Aorta (tissue), 5 donors: Measurements from ENCODE around the gene PDE6C. TPM values are rescaled to one million over a fixed set of nuclear protein-coding genes. Genes with fewer than 3 reads are reported as not detected.

Experiments used
- ATAC-seq: fragments of 200-7000 bp; cut with Tn5 transposase; one replicate; pipeline ENCODE4 v1.9.1; 2022; ENCODE audit warnings: moderate library complexity; ENCODE audit not compliant: low FRiP score
- DNase-seq, 2 donors: peaks; one replicate each; pipeline ENCODE4 v3.0.0-alpha.2; 2020
- H3K27ac ChIP-seq, 2 donors: one replicate each; pipeline ENCODE4 v1.5.1; 2013; ENCODE audit warnings: low read length in 2 of 2, mild to moderate bottlenecking in 2 of 2, moderate library complexity in 2 of 2, control low read depth in 1 of 2, inconsistent platforms in 1 of 2, low read depth in 1 of 2
- H3K27me3 ChIP-seq, 2 donors: one replicate each; pipeline ENCODE4 v1.6.1; 2013; ENCODE audit warnings: control low read depth in 1 of 2, low read length in 1 of 2, mild to moderate bottlenecking in 1 of 2, moderate library complexity in 1 of 2; ENCODE audit not compliant: insufficient read depth in 2 of 2, control insufficient read depth in 1 of 2
- H3K36me3 ChIP-seq, 2 donors: one replicate each; pipeline ENCODE4 v1.6.1; 2013; ENCODE audit warnings: control low read depth in 1 of 2, low read length in 1 of 2, mild to moderate bottlenecking in 1 of 2; ENCODE audit not compliant: insufficient read depth in 2 of 2, control insufficient read depth in 1 of 2
- H3K4me1 ChIP-seq, 2 donors: one replicate each; pipeline ENCODE4 v1.6.1; 2013; ENCODE audit warnings: low read length in 2 of 2, control low read depth in 1 of 2, mild to moderate bottlenecking in 1 of 2, moderate library complexity in 1 of 2; ENCODE audit not compliant: insufficient read depth in 2 of 2, control insufficient read depth in 1 of 2
- H3K4me3 ChIP-seq, 2 donors: one replicate each; pipeline ENCODE4 v1.5.1; 2013; ENCODE audit warnings: low read length in 2 of 2, control low read depth in 1 of 2, mild to moderate bottlenecking in 1 of 2
- H3K9me3 ChIP-seq: one replicate; pipeline ENCODE4 v1.6.1; 2013; ENCODE audit warnings: mild to moderate bottlenecking, low read length; ENCODE audit not compliant: control insufficient read depth
- WGBS, 2 donors: extraction: QIAGEN DNeasy Blood & Tissue Kit; methylation state at CpG; one replicate each; pipeline ENCODE4 v1.1.7; 2013; 5-methylcytosine and 5-hydroxymethylcytosine counted together
- intact Hi-C, 2 donors: fragments of 100-400 bp; cut with DNase I; formaldehyde crosslinking; loops; one replicate each; pipeline versions ENCODE4 v1.14.2 to v1.15.0; 2022
- polyA plus RNA-seq, 2 donors: library from polyadenylated mRNA; stranded (reverse); fragments of 200-250 nt; gene quantifications; one replicate each; pipeline ENCODE4 v1.2.3, GENCODE V29; 2013
- total RNA-seq, 2 donors: library from RNA; stranded (reverse); fragmentation: NEBNext Ultra II Directional; extraction: Animal tissue kit (Norgen Biotek cat#: 25700); gene quantifications; one replicate each; pipeline ENCODE4 v1.2.1, GENCODE V29; 2021
- donor health status: healthy with polysubstance abuse.
- donor health status: Bipolar disorder and iron deficiency.
- donor health status: DM: no; HTN: no; CAD: no.
- donor health status: DM: no; HTN: no; CAD: no.
- donor health status: DM: yes; HTN: yes; CAD: no.

The PDE6C gene
- total and polyA plus RNA-seq, 4 donors, result not detected

DNA sequence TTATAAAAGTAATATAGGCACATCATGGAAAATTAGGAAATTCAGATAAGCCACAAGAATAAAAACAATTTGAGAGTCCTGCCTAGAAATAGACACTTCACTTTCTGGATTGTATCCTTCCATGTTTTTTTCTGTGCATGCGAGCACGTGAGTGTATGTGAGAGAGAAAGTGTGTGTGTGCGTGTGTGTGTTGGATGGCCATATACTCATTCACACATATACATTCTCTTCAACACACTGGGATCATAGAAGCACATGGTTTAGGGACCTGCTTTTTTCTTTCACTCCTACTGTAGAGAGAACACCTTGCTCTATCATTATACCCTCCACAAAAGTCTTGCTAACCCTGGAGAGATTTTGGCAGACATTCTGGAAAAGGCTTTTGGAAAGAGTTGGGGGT, 38.4 kb upstream of the PDE6C start:
- intact Hi-C loops, result no loop called here
- Histone ChIP-seq H3K4me1 (no peaks in the 10 kb centered on the region), H3K4me3 (no peak overlapping the region), H3K9me3 (no peaks in the 10 kb centered on the region), H3K36me3 (no peaks in the 10 kb centered on the region), H3K27me3 (peaks cover 0 to 1% of the 10 kb centered on the region in 2 donors), H3K27ac (no peak overlapping the region)
- 54 to 67% methylated on average over 3 of the region's 3 CpGs for WGBS, 2 donors
- DNase-seq (no peak), ATAC-seq (no peak)

DNA sequence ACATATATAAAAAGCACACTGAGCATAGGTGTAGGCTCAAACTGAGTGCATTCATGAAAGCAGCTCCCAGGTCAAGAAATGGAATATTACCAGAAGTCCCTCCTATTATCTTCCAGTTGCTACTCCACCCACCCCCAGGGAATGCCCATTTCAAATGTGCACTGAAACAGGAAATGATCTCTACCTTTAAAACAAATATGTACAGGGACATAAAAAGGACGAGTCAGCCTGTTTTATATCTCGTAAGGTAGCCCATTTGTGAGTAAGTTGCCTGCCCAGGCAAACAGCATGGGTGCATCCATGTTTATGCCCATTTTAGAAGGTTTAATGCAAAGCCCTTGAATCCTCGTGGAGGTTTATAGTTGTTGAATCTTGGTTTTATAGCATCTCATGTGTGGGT, 35.4 kb upstream of the PDE6C start:
- 82% methylated on average over 3 of the region's 3 CpGs for WGBS, 2 donors
- intact Hi-C loops, result no loop called here
- DNase-seq, result no peak

DNA sequence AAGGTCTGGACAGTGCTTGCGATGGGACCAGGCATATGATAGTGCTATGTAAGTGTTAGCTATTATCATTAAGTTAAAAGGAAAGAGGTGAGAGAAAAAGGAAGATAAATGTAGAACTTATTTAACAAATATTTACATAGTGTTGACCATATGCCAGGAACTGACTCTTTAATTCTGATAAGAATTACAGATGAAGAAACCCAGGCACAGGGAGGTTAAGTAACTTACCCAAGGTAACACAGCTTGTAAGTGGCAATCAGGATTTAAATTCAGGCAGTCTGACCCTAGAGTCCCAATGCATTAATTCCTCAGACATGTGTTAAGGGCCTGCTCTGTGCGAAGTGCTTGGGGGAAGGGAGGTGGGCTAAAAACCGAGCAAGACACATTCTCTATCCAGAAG, 34.8 kb upstream of the PDE6C start:
- no peak for ATAC-seq
- no peaks in the 10 kb centered on the region for H3K36me3 ChIP-seq
- H3K27me3 ChIP-seq, result peaks cover 0 to 1% of the 10 kb centered on the region in 2 donors
- WGBS, 2 donors, result 93 to 98% methylated on average over 3 of the region's 3 CpGs
- no peak overlapping the region for H3K27ac ChIP-seq
- no peaks in the 10 kb centered on the region for H3K4me1 ChIP-seq
- H3K9me3 ChIP-seq, result peaks cover 2% of the 10 kb centered on the region
- DNase-seq, result no peak
- H3K4me3 ChIP-seq, result no peak overlapping the region
- intact Hi-C loops, result no loop called here

More for the DNA sequence above, 35.4 kb upstream of the PDE6C start:
- Histone ChIP-seq H3K27me3 (peaks cover 0 to 1% of the 10 kb centered on the region in 2 donors), H3K27ac (no peak overlapping the region), H3K4me3 (no peak overlapping the region), H3K4me1 (no peaks in the 10 kb centered on the region), H3K36me3 (no peaks in the 10 kb centered on the region), H3K9me3 (peaks cover 2% of the 10 kb centered on the region)
- no peak for ATAC-seq

DNA sequence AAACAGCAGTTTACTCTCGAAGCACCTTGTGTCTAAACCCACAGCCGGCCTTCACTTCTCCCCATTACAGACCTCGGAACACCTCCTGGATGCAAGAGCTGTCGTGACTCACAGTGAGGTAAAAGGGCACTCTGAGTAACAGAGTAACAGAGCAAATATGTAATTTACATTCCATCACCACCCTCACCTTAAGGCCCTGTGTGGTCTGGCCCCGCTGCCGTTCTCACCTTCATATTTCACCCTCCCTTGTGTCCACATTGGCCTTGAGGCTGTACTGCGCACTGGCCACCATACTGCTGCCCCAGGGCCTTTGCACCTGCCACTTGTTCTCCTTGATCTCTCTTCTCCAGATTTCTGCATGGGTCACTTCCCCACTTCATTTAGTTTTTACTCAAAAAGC, 33.2 kb upstream of the PDE6C start:
- 94 to 95% methylated on average over 7 of the region's 7 CpGs for WGBS, 2 donors
- Histone ChIP-seq H3K27me3 (peaks cover 0 to 1% of the 10 kb centered on the region in 2 donors), H3K9me3 (peaks cover 2% of the 10 kb centered on the region)

DNA sequence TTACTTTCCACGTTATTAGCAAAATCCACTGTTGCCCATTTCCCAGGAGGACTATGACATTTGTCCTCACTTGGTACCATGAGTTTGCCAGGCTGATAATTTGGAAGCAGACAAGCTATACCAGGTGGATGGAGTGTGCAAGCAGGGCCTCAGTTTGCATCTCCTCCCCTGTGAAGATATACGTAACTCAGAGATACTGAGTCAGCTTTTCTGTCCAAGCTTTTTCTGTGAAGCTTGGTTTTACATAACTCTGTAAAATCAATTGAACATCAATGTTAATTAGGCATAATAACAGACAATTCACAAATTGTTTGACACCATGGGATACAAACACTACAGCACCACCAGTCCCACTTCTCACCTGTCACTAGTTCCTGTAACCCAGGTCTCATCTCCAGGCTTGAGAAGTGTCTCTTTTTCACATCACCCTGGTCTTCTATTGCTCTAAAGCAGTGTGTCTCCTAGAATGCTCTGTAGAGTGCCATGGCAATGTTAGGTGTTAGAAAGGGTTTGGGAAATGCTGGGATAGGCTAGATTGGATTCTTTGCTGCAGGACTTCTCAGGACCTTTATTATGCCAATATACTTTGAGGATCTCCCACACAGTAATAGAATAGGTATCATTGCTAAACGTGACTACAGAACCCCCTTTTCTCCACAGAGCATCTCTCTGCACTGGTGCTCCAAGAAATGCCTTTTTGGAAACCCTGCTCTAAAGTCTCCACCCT, 32.2 kb upstream of the PDE6C start:
- Histone ChIP-seq H3K36me3 (no peaks in the 10 kb centered on the region), H3K27me3 (peaks cover 0 to 1% of the 10 kb centered on the region in 2 donors), H3K9me3 (peaks cover 2% of the 10 kb centered on the region), H3K4me1 (no peaks in the 10 kb centered on the region), H3K4me3 (no peak overlapping the region), H3K27ac (no peak overlapping the region)
- ATAC-seq (no peak), DNase-seq (no peak)
- WGBS, 2 donors, result 85 to 87% methylated on average over 3 of the region's 3 CpGs
- intact Hi-C loops, result no loop called here

More for the DNA sequence above, 33.2 kb upstream of the PDE6C start:
- Histone ChIP-seq H3K27ac (no peak overlapping the region), H3K36me3 (no peaks in the 10 kb centered on the region), H3K4me1 (no peaks in the 10 kb centered on the region), H3K4me3 (no peak overlapping the region)
- intact Hi-C loops, result no loop called here
- DNase-seq (no peak), ATAC-seq (no peak)

DNA sequence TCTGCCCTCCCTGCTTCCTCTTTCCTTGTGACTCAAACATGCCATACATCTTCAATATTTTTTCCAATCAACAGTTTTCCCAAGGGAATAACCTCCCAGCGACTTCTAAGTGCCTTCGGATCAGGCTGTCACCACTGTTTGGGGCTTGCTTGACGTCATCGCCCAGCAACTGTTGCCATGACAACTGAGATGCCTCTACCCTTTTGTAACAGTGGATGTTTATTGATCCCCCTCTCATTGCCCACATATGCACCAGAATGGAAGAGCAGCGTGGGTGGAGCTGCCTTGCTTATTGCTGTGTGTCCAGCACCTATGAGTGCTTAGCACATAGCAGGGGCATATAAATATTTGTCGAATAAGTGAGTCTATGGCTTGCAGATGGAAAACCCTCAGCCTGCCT, 31.5 kb upstream of the PDE6C start:
- Histone ChIP-seq H3K27ac (no peak overlapping the region), H3K4me1 (no peaks in the 10 kb centered on the region), H3K36me3 (no peaks in the 10 kb centered on the region), H3K27me3 (peaks cover 0 to 1% of the 10 kb centered on the region in 2 donors), H3K9me3 (peaks cover 2% of the 10 kb centered on the region), H3K4me3 (no peak overlapping the region)
- ATAC-seq, result no peak
- intact Hi-C loops, result no loop called here
- WGBS, 2 donors, result 35 to 39% methylated on average over 6 of the region's 6 CpGs
- DNase-seq, result no peak

DNA sequence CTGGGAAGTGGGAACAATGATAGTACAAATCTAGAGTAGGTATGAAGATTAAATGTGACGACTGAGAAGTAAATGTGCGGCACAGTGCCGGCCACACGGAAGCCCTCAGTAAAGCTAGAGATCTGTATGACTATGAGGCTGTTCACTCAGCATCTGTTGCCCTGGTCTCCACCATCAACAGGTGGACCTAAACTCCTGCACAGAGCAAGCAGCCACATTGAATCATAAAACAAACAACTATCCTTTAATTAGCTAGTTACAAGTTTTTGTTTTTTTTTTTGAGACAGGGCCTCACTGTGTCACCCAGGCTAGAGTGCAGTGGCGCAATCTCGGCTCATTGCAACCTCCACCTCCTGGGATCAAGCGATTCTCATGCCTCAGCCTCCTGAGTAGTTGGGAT, 27.9 kb upstream of the PDE6C start:
- Histone ChIP-seq H3K27me3 (no peaks in the 10 kb centered on the region), H3K36me3 (no peaks in the 10 kb centered on the region), H3K27ac (no peak overlapping the region), H3K9me3 (peaks cover 2% of the 10 kb centered on the region), H3K4me1 (no peaks in the 10 kb centered on the region), H3K4me3 (no peak overlapping the region)
- ATAC-seq (no peak), DNase-seq (no peak)
- intact Hi-C loops, result no loop called here
- 96 to 98% methylated on average over 7 of the region's 7 CpGs for WGBS, 2 donors

DNA sequence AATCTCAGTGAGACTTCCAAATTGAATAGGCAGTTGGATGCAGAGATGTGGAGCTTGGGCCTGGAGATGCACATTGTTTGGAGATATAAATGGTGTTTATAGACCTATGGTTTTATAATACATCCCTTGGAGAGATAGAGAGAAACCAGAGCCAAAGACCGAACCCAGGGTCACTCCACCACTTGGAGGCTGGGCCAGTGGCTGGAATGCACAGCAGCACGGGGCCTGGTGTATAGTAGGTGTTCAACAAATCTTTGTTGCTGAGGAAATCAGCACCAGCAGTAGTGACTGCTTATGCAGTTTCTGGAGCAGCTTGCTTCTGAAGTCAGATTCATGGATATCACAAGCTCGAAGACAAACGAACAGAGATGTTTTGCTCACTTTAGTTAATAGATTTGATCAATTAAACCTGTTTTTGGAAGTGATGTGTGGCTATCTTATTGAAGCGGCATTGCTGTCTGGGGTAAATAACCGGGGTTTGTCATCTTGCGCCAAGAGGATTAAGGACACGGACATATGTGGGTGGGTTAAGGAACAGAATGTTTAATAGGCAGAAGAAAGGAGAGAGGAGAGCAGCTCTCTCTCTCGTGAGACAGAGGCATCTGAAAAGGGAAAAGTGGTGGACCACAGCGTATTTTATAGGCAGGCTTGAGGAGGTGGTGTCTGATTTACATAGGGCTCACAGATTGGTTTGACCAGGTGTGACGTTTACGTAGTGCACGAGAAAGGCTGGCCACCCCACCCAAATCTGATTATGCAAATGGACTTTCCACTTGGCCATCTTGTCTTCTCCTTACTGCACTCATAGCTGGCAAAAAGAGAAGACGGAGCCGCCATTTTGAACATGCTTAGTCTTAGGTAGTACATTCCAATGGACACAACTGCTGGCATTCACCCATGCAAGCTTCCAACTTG, 22.4 kb upstream of the PDE6C start:
- WGBS, 2 donors, result 91% methylated on average over 15 of the region's 15 CpGs
- Histone ChIP-seq H3K27ac (no peak overlapping the region), H3K9me3 (no peaks in the 10 kb centered on the region), H3K36me3 (no peaks in the 10 kb centered on the region), H3K27me3 (no peaks in the 10 kb centered on the region), H3K4me3 (no peak overlapping the region), H3K4me1 (no peaks in the 10 kb centered on the region)
- ATAC-seq (no peak), DNase-seq (no peak)
- intact Hi-C loops, result no loop called here
